Measurements from ENCODE around the gene INKA2. TPM values are rescaled to one million over a fixed set of nuclear protein-coding genes. Genes with fewer than 3 reads are reported as not detected.

The INKA2 gene
- total and polyA plus RNA-seq, 4 donors, result 1.3 to 14.8 (median 11.7) TPM; not detected in 1

- WGBS, 2 donors, result 81 to 84% methylated on average over 7 of the region's 7 CpGs
- DNase-seq, result no peak
- H3K4me1 ChIP-seq (ENCODE audit: control insufficient read depth in 1 of 2, insufficient read depth in 2 of 2, low read length in 2 of 2), result no peaks in the 10 kb centered on the region
Observed at GRCh38 chr1:111723091-111723806, 15.9 kb downstream of the INKA2 start.

GRCh38 chr1:111720977-111721786 lies 18.0 kb downstream of the INKA2 start:
- Histone ChIP-seq H3K4me3 (ENCODE audit: low read length in 2 of 2) (no peak overlapping the region), H3K4me1 (ENCODE audit: control insufficient read depth in 1 of 2, insufficient read depth in 2 of 2, low read length in 2 of 2) (no peaks in the 10 kb centered on the region), H3K27me3 (ENCODE audit: control insufficient read depth in 1 of 2, insufficient read depth in 2 of 2, low read length in 1 of 2) (no peaks in the 10 kb centered on the region), H3K9me3 (ENCODE audit: control insufficient read depth, low read length) (no peaks in the 10 kb centered on the region), H3K27ac (ENCODE audit: low read depth in 1 of 2, low read length in 2 of 2) (no peak overlapping the region), H3K36me3 (ENCODE audit: control insufficient read depth in 1 of 2, insufficient read depth in 2 of 2, low read length in 1 of 2) (no peaks in the 10 kb centered on the region)
- 72 to 74% methylated on average over 10 of the region's 10 CpGs for WGBS, 2 donors
- no peak for ATAC-seq (ENCODE audit: low FRiP score)
- intact Hi-C loops (cut with DNase I), result no loop called here
- DNase-seq, result no peak

More at GRCh38 chr1:111723091-111723806, 15.9 kb downstream of the INKA2 start:
- ATAC-seq (ENCODE audit: low FRiP score), result no peak
- no peak overlapping the region for H3K27ac ChIP-seq (ENCODE audit: low read depth in 1 of 2, low read length in 2 of 2)
- H3K4me3 ChIP-seq (ENCODE audit: low read length in 2 of 2), result no peak overlapping the region
- H3K27me3 ChIP-seq (ENCODE audit: control insufficient read depth in 1 of 2, insufficient read depth in 2 of 2, low read length in 1 of 2), result no peaks in the 10 kb centered on the region
- no peaks in the 10 kb centered on the region for H3K9me3 ChIP-seq (ENCODE audit: control insufficient read depth, low read length)
- peaks cover 0 to 3% of the 10 kb centered on the region in 2 donors for H3K36me3 ChIP-seq (ENCODE audit: control insufficient read depth in 1 of 2, insufficient read depth in 2 of 2, low read length in 1 of 2)
- intact Hi-C loops (cut with DNase I), result no loop called here

- ATAC-seq (ENCODE audit: low FRiP score), result peak; percentile 30
- no peaks in the 10 kb centered on the region for H3K9me3 ChIP-seq (ENCODE audit: control insufficient read depth, low read length)
- H3K4me1 ChIP-seq (ENCODE audit: control insufficient read depth in 1 of 2, insufficient read depth in 2 of 2, low read length in 2 of 2), result no peaks in the 10 kb centered on the region
- no peak overlapping the region for H3K27ac ChIP-seq (ENCODE audit: low read depth in 1 of 2, low read length in 2 of 2)
- WGBS, 2 donors, result 49 to 50% methylated on average over 7 of the region's 7 CpGs
- H3K4me3 ChIP-seq (ENCODE audit: low read length in 2 of 2), result no peak overlapping the region
- DNase-seq, result no peak
- no peaks in the 10 kb centered on the region for H3K27me3 ChIP-seq (ENCODE audit: control insufficient read depth in 1 of 2, insufficient read depth in 2 of 2, low read length in 1 of 2)
- no peaks in the 10 kb centered on the region for H3K36me3 ChIP-seq (ENCODE audit: control insufficient read depth in 1 of 2, insufficient read depth in 2 of 2, low read length in 1 of 2)
- intact Hi-C loops (cut with DNase I), result no loop called here
Observed at GRCh38 chr1:111720274-111720976, 18.8 kb downstream of the INKA2 start.

- intact Hi-C loops (cut with DNase I), result loop anchor here (5.0 kb wide), 2 partner anchors 33 to 38 kb away; partner anchors contain the start of gene DDX20 (in 1 of the 2)
- no peak for ATAC-seq (ENCODE audit: low FRiP score)
- WGBS, 2 donors, result 72 to 76% methylated on average over 4 of the region's 4 CpGs
Observed at GRCh38 chr1:111719674-111720132, 19.5 kb downstream of the INKA2 start.

GRCh38 chr1:111719135-111719534 lies 20.1 kb downstream of the INKA2 start:
- H3K4me3 ChIP-seq (ENCODE audit: low read length in 2 of 2), result no peak overlapping the region
- H3K4me1 ChIP-seq (ENCODE audit: control insufficient read depth in 1 of 2, insufficient read depth in 2 of 2, low read length in 2 of 2), result no peaks in the 10 kb centered on the region
- no peaks in the 10 kb centered on the region for H3K27me3 ChIP-seq (ENCODE audit: control insufficient read depth in 1 of 2, insufficient read depth in 2 of 2, low read length in 1 of 2)
- no peaks in the 10 kb centered on the region for H3K9me3 ChIP-seq (ENCODE audit: control insufficient read depth, low read length)
- no peaks in the 10 kb centered on the region for H3K36me3 ChIP-seq (ENCODE audit: control insufficient read depth in 1 of 2, insufficient read depth in 2 of 2, low read length in 1 of 2)
- 91 to 96% methylated on average over 5 of the region's 5 CpGs for WGBS, 2 donors
- ATAC-seq (ENCODE audit: low FRiP score), result no peak
- intact Hi-C loops (cut with DNase I), result loop anchor here (5.0 kb wide), 2 partner anchors 33 to 38 kb away; partner anchors contain the start of gene DDX20 (in 1 of the 2)
- no peak overlapping the region for H3K27ac ChIP-seq (ENCODE audit: low read depth in 1 of 2, low read length in 2 of 2)
- DNase-seq, result no peak

More at GRCh38 chr1:111719674-111720132, 19.5 kb downstream of the INKA2 start:
- Histone ChIP-seq H3K4me1 (ENCODE audit: control insufficient read depth in 1 of 2, insufficient read depth in 2 of 2, low read length in 2 of 2) (no peaks in the 10 kb centered on the region), H3K27ac (ENCODE audit: low read depth in 1 of 2, low read length in 2 of 2) (no peak overlapping the region), H3K36me3 (ENCODE audit: control insufficient read depth in 1 of 2, insufficient read depth in 2 of 2, low read length in 1 of 2) (no peaks in the 10 kb centered on the region), H3K27me3 (ENCODE audit: control insufficient read depth in 1 of 2, insufficient read depth in 2 of 2, low read length in 1 of 2) (no peaks in the 10 kb centered on the region), H3K9me3 (ENCODE audit: control insufficient read depth, low read length) (no peaks in the 10 kb centered on the region), H3K4me3 (ENCODE audit: low read length in 2 of 2) (no peak overlapping the region)
- DNase-seq, result no peak

- DNase-seq, result no peak
- intact Hi-C loops (cut with DNase I), result loop anchor here (5.0 kb wide), 2 partner anchors 35 to 40 kb away; partner anchors contain the start of gene DDX20 (in 1 of the 2)
- no peak for ATAC-seq (ENCODE audit: low FRiP score)
- Histone ChIP-seq H3K4me3 (ENCODE audit: low read length in 2 of 2) (no peak overlapping the region), H3K36me3 (ENCODE audit: control insufficient read depth in 1 of 2, insufficient read depth in 2 of 2, low read length in 1 of 2) (no peaks in the 10 kb centered on the region), H3K9me3 (ENCODE audit: control insufficient read depth, low read length) (no peaks in the 10 kb centered on the region), H3K4me1 (ENCODE audit: control insufficient read depth in 1 of 2, insufficient read depth in 2 of 2, low read length in 2 of 2) (no peaks in the 10 kb centered on the region), H3K27me3 (ENCODE audit: control insufficient read depth in 1 of 2, insufficient read depth in 2 of 2, low read length in 1 of 2) (no peaks in the 10 kb centered on the region), H3K27ac (ENCODE audit: low read depth in 1 of 2, low read length in 2 of 2) (no peak overlapping the region)
- 93 to 96% methylated on average over 2 of the region's 2 CpGs for WGBS, 2 donors
Observed at GRCh38 chr1:111717450-111717849, 21.7 kb downstream of the INKA2 start.

GRCh38 chr1:111716333-111716732 lies 22.9 kb downstream of the INKA2 start:
- DNase-seq (no peak), ATAC-seq (ENCODE audit: low FRiP score) (no peak)
- H3K4me3 ChIP-seq (ENCODE audit: low read length in 2 of 2), result no peak overlapping the region
- 63 to 64% methylated on average over 3 of the region's 3 CpGs for WGBS, 2 donors
- H3K4me1 ChIP-seq (ENCODE audit: control insufficient read depth in 1 of 2, insufficient read depth in 2 of 2, low read length in 2 of 2), result no peaks in the 10 kb centered on the region
- intact Hi-C loops (cut with DNase I), result loop anchor here (5.0 kb wide), 2 partner anchors 36 to 41 kb away; partner anchors contain the start of gene DDX20 (in 1 of the 2)
- no peaks in the 10 kb centered on the region for H3K9me3 ChIP-seq (ENCODE audit: control insufficient read depth, low read length)
- H3K36me3 ChIP-seq (ENCODE audit: control insufficient read depth in 1 of 2, insufficient read depth in 2 of 2, low read length in 1 of 2), result no peaks in the 10 kb centered on the region
- H3K27ac ChIP-seq (ENCODE audit: low read depth in 1 of 2, low read length in 2 of 2), result no peak overlapping the region
- no peaks in the 10 kb centered on the region for H3K27me3 ChIP-seq (ENCODE audit: control insufficient read depth in 1 of 2, insufficient read depth in 2 of 2, low read length in 1 of 2)

- 76 to 80% methylated on average over 1 of the region's 1 CpG for WGBS, 2 donors
- DNase-seq (no peak), ATAC-seq (ENCODE audit: low FRiP score) (no peak)
- Histone ChIP-seq H3K9me3 (ENCODE audit: control insufficient read depth, low read length) (no peaks in the 10 kb centered on the region), H3K4me3 (ENCODE audit: low read length in 2 of 2) (no peak overlapping the region), H3K36me3 (ENCODE audit: control insufficient read depth in 1 of 2, insufficient read depth in 2 of 2, low read length in 1 of 2) (no peaks in the 10 kb centered on the region), H3K27ac (ENCODE audit: low read depth in 1 of 2, low read length in 2 of 2) (no peak overlapping the region), H3K4me1 (ENCODE audit: control insufficient read depth in 1 of 2, insufficient read depth in 2 of 2, low read length in 2 of 2) (no peaks in the 10 kb centered on the region), H3K27me3 (ENCODE audit: control insufficient read depth in 1 of 2, insufficient read depth in 2 of 2, low read length in 1 of 2) (no peaks in the 10 kb centered on the region)
- intact Hi-C loops (cut with DNase I), result no loop called here
Observed at GRCh38 chr1:111709986-111710385, 29.2 kb downstream of the INKA2 start.
